CD4-positive, alpha-beta T cell (primary cell): ENCODE data around the gene PROCA1. TPM values are rescaled to one million over a fixed set of nuclear protein-coding genes. Genes with fewer than 3 reads are reported as not detected.

Source experiments
- ATAC-seq: fragments of 200-7000 bp; cut with Tn5 transposase; one replicate; pipeline ENCODE4 v1.10.0; 2022; ENCODE audit warnings: mild to moderate bottlenecking; ENCODE audit not compliant: poor library complexity
- CTCF ChIA-PET: fragments of 350-600 bp; sonication (Branson Sonifier 250); formaldehyde crosslinking; loops from one replicate; lab custom pipeline; 2021; ENCODE audit warnings: antibody characterized with exemption, inconsistent platforms; lab: Charles Lee
- POLR2A ChIA-PET: fragments of 350-600 bp; sonication (Branson Sonifier 250); formaldehyde crosslinking; loops from one replicate; lab custom pipeline; 2021; ENCODE audit warnings: antibody characterized with exemption, inconsistent platforms; lab: Charles Lee
- DNase-seq, 14 experiments: peaks; one replicate each; pipeline ENCODE4 v3.0.0-alpha.2; 2013 to 2020; ENCODE audit warnings: mixed read lengths in 2 of 14
- H3K27ac ChIP-seq, 2 donors: one replicate each; pipeline versions ENCODE4 v1.5.1 to v1.7.0; 2013; ENCODE audit warnings: low read length in 2 of 2, low read depth in 1 of 2, mild to moderate bottlenecking in 1 of 2
- H3K27me3 ChIP-seq, 2 experiments: 1 replicate in 1 of 2; 2 replicates in 1 of 2; pipeline versions ENCODE4 v1.6.1 to v1.7.0; 2013; ENCODE audit warnings: low read length in 2 of 2, control low read depth in 1 of 2, mild to moderate bottlenecking in 1 of 2, moderate library complexity in 1 of 2; ENCODE audit not compliant: insufficient read depth in 2 of 2, control insufficient read depth in 1 of 2
- H3K36me3 ChIP-seq: one replicate; pipeline ENCODE4 v1.6.1; 2013; ENCODE audit warnings: low read length, control low read depth; ENCODE audit not compliant: insufficient read depth
- H3K4me1 ChIP-seq: one replicate; pipeline ENCODE4 v1.6.1; 2013; ENCODE audit warnings: low read length, control low read depth; ENCODE audit not compliant: insufficient read depth
- H3K4me3 ChIP-seq: one replicate; pipeline ENCODE4 v1.5.1; 2013; ENCODE audit warnings: mild to moderate bottlenecking, low read length, moderate library complexity
- H3K9me3 ChIP-seq, 2 experiments: 1 replicate in 1 of 2; 2 replicates in 1 of 2; pipeline versions ENCODE4 v1.6.1 to v1.7.0; 2013; ENCODE audit warnings: low read length in 2 of 2, mild to moderate bottlenecking in 2 of 2, control low read depth in 1 of 2, moderate library complexity in 1 of 2; ENCODE audit not compliant: control insufficient read depth in 1 of 2, insufficient read depth in 1 of 2
- H3K27ac Mint-ChIP-seq: one replicate; pipeline ENCODE4 v1.8.0; 2020; ENCODE audit warnings: mixed read lengths
- H3K27me3 Mint-ChIP-seq: one replicate; pipeline ENCODE4 v1.8.0; 2021; ENCODE audit warnings: mixed read lengths
- H3K36me3 Mint-ChIP-seq: one replicate; pipeline ENCODE4 v1.8.0; 2021; ENCODE audit warnings: low read depth, mixed read lengths
- H3K4me1 Mint-ChIP-seq: one replicate; pipeline ENCODE4 v1.8.0; 2021; ENCODE audit warnings: low read depth, mixed read lengths
- H3K4me3 Mint-ChIP-seq: one replicate; pipeline ENCODE4 v1.8.0; 2020; ENCODE audit warnings: mild to moderate bottlenecking, mixed read lengths
- H3K9me3 Mint-ChIP-seq: one replicate; pipeline ENCODE4 v1.8.0; 2020; ENCODE audit warnings: mixed read lengths
- intact Hi-C, 2 experiments: fragments of 100-400 bp; cut with DNase I in 1 of 2; cut with micrococcal nuclease in 1 of 2; formaldehyde crosslinking; loops; one replicate each; pipeline versions ENCODE4 v1.15.1 to v1.9.0; 2023 to 2025; cut with DNase I, micrococcal nuclease
- total RNA-seq, 174 experiments: library from RNA in 2 of 174; stranded (reverse) in 2 of 174; gene quantifications; one replicate each; pipeline ENCODE4 v1.2.3 and lab custom pipeline; 2021 to 2026
- TF ChIP-seq, protein P1 (sequence below): fragments of 200-600 bp; IDR thresholded peaks from one replicate; pipeline ENCODE4 v1.8.0; 2022; ENCODE audit warnings: antibody characterized with exemption, mild to moderate bottlenecking

Gene PROCA1
- total RNA-seq, 2 experiments from 2014 or later, result 3.5 to 4.1 TPM

DNA sequence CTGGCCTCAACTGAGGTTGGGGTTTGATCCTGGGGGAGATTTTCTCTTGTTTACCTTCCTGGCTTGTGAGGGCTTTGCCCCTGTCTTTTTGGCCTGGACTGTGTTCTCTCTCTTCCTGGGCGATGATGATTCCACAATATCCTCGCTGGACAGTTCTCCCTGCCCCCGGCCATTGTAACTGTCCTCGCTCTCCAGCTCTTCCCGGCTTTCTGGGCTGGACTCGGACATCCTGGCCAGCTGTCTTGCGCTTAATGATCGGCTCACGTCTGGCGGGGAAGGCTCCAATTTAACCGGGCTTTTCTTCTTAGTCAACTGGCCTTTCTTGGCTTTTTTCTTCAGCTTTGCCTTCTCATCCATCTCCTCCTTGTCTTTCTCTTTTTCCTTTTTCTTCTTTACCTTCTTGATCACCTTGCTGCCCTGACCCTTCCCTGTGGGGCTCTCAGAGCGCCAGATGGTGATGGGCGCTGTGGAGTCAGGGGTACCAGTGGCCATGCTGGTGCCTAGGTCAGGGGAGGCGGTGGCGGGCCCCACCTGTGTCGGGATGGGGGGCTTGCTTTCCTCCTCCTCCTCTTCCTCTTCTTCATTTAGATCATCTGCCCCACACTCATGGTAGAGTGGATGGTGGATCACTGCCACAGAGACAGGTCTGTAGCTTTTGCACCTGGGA lies 8.0 kb downstream of the PROCA1 start:
- no peak for ATAC-seq
- CTCF ChIA-PET, result no interaction called here
- no peak overlapping the region for H3K27ac Mint-ChIP-seq

DNA sequence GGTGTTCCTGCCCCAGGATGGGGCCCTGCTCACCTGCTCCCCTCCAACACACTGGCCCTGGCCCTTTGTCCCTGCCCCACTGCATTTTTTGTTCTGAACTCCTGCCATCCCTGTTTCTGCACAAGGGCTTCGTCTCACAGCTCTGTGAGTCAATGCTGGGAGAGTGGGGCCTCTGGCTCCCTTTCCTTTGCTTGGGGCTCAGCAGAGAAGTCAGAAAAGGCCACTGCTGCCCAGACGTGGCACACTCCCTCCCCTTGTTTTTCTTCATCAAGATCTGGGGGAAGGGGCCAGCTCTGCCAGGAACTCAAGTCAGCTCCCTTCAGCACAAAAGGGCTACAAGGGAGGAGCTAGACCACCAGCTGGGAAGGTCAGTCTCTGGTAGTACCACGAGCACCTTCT lies 8.9 kb downstream of the PROCA1 start:
- Histone ChIP-seq H3K4me1 (no peaks in the 10 kb centered on the region), H3K27ac (no peak overlapping the region), H3K4me3 (no peak overlapping the region), H3K27me3 (no peaks in the 10 kb centered on the region), H3K9me3 (no peaks in the 10 kb centered on the region), H3K36me3 (peaks cover 58% of the 10 kb centered on the region)
- TF ChIP-seq, protein P1, sequence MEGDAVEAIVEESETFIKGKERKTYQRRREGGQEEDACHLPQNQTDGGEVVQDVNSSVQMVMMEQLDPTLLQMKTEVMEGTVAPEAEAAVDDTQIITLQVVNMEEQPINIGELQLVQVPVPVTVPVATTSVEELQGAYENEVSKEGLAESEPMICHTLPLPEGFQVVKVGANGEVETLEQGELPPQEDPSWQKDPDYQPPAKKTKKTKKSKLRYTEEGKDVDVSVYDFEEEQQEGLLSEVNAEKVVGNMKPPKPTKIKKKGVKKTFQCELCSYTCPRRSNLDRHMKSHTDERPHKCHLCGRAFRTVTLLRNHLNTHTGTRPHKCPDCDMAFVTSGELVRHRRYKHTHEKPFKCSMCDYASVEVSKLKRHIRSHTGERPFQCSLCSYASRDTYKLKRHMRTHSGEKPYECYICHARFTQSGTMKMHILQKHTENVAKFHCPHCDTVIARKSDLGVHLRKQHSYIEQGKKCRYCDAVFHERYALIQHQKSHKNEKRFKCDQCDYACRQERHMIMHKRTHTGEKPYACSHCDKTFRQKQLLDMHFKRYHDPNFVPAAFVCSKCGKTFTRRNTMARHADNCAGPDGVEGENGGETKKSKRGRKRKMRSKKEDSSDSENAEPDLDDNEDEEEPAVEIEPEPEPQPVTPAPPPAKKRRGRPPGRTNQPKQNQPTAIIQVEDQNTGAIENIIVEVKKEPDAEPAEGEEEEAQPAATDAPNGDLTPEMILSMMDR, result no peak
- DNase-seq (no peak), ATAC-seq (no peak)
- Mint-ChIP-seq H3K4me1 (no peaks in the 10 kb centered on the region), H3K4me3 (no peak overlapping the region), H3K9me3 (no peaks in the 10 kb centered on the region), H3K27ac (no peak overlapping the region), H3K36me3 (peaks cover 65% of the 10 kb centered on the region), H3K27me3 (no peaks in the 10 kb centered on the region)
- ChIA-PET POLR2A (interaction anchor here (1.6 to 1.7 kb wide), 2 partner anchors 9 to 17 kb away, joined by 5 to 6 read pairs; partner anchors contain the start of genes PROCA1 and RPL23A), CTCF (no interaction called here)
- intact Hi-C loops, result no loop called here

More for the DNA sequence above, 8.0 kb downstream of the PROCA1 start:
- TF ChIP-seq, protein P1, result no peak
- Histone ChIP-seq H3K9me3 (no peaks in the 10 kb centered on the region), H3K27me3 (no peaks in the 10 kb centered on the region), H3K4me3 (no peak overlapping the region), H3K27ac (no peak overlapping the region), H3K36me3 (peaks cover 49% of the 10 kb centered on the region), H3K4me1 (no peaks in the 10 kb centered on the region)
- Mint-ChIP-seq H3K36me3 (peaks cover 55% of the 10 kb centered on the region), H3K9me3 (no peaks in the 10 kb centered on the region), H3K4me3 (no peak overlapping the region), H3K4me1 (no peaks in the 10 kb centered on the region), H3K27me3 (no peaks in the 10 kb centered on the region)
- POLR2A ChIA-PET, result no interaction called here
- intact Hi-C loops, result no loop called here
- no peak for DNase-seq

DNA sequence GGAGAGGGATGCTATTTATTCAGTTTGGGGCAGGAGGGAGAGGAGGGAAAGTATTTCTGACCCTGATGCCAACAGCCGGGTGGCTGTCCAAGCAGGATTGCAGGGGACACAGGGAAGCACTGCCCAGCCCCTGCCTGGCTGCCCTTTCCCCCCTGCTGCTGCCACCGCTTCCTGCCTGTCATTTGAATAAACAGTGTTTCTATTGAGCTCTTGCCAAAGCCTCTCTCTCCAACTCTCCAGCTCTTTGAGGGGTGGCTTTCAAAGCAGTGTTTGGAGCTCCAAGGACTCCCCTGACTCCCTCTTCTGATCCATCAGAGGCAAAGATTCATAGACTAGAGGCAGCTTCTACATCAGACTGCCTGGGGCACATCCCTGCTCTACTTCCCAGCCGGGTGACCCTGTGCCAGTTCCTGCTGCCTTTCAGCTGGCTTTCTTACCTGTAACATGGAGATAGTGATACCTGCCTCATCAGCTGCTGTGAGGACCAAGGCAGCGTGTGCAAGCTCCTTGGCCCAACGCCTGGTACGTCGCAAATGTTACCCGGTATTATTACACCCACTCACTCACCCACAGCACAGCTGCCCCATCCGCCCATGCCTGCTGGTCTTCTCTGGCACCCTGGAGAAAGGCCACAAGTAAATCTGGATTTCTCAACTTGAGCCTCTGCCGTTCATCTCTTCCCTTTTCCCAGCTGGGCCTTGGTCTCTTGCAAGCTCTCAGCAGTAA lies 9.5 kb downstream of the PROCA1 start:
- Mint-ChIP-seq H3K4me1 (no peaks in the 10 kb centered on the region), H3K36me3 (peaks cover 70% of the 10 kb centered on the region), H3K4me3 (no peak overlapping the region), H3K27ac (no peak overlapping the region), H3K9me3 (no peaks in the 10 kb centered on the region), H3K27me3 (no peaks in the 10 kb centered on the region)
- POLR2A ChIA-PET, result interaction anchor here (1.6 to 1.7 kb wide), 2 partner anchors 9 to 18 kb away, joined by 5 to 6 read pairs; partner anchors contain the start of genes PROCA1 and RPL23A
- TF ChIP-seq, protein P1, result no peak
- Histone ChIP-seq H3K27ac (no peak overlapping the region), H3K4me1 (no peaks in the 10 kb centered on the region), H3K9me3 (no peaks in the 10 kb centered on the region), H3K27me3 (no peaks in the 10 kb centered on the region), H3K36me3 (peaks cover 64% of the 10 kb centered on the region), H3K4me3 (no peak overlapping the region)
- DNase-seq (no peak), ATAC-seq (no peak)
- CTCF ChIA-PET, result no interaction called here
- intact Hi-C loops, result no loop called here
